ENCODE data around the gene DNM3. TPM values are rescaled to one million over a fixed set of nuclear protein-coding genes. Genes with fewer than 3 reads are reported as not detected.
"Not testable (repeated sequence)": the region's sequence is repeated elsewhere in the genome, so short reads cannot be mapped to it uniquely, and the experiment has no call there.

The DNM3 gene
- total RNA-seq, 3 donors from 2014 or later (not counting 1 experiment from before 2014, with no cell fraction given): 2.5 to 3.3 (median 2.8) TPM

DNA sequence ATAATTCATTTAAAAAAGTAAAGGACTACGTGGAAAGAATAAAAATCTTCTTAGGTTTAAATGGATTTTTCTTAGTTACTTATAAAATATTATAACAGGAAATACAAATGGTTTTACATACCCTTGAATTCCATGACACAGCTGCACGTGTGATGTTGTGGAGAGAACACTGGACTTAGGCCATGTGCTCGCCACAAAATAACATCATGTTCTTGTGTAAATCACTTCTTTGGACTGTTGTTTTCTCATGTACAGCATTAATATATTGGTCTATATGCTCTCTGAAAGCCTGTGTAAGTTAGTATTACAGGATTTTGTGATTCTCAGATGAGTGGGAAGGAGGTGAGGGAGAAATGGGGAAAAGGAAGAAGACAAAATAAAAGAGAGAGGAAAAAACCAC, 228.2 kb downstream of the DNM3 start:
- intact Hi-C loops (cut with micrococcal nuclease): no loop called here
- Histone ChIP-seq H3K4me1 (ENCODE audit: control insufficient read depth, insufficient read depth, low read length) (no peaks in the 10 kb centered on the region), H3K27ac (ENCODE audit: low read length) (no peak overlapping the region), H3K27me3 (ENCODE audit: control insufficient read depth, insufficient read depth, low read length) (no peaks in the 10 kb centered on the region), H3K4me3 (ENCODE audit: low read length) (no peak overlapping the region), H3K36me3 (ENCODE audit: control insufficient read depth, insufficient read depth, low read length) (no peaks in the 10 kb centered on the region), H3K9me3 (ENCODE audit: control insufficient read depth, insufficient read depth, low read length) (no peaks in the 10 kb centered on the region)
- Mint-ChIP-seq H3K9me3 (no peaks in the 10 kb centered on the region), H3K36me3 (no peaks in the 10 kb centered on the region), H3K4me3 (no peak overlapping the region), H3K27ac (no peak overlapping the region), H3K27me3 (ENCODE audit: low read depth in 2 of 2) (no peaks in the 10 kb centered on the region), H3K4me1 (no peaks in the 10 kb centered on the region)
- DNase-seq: no peak
- TF ChIP-seq, protein P1, sequence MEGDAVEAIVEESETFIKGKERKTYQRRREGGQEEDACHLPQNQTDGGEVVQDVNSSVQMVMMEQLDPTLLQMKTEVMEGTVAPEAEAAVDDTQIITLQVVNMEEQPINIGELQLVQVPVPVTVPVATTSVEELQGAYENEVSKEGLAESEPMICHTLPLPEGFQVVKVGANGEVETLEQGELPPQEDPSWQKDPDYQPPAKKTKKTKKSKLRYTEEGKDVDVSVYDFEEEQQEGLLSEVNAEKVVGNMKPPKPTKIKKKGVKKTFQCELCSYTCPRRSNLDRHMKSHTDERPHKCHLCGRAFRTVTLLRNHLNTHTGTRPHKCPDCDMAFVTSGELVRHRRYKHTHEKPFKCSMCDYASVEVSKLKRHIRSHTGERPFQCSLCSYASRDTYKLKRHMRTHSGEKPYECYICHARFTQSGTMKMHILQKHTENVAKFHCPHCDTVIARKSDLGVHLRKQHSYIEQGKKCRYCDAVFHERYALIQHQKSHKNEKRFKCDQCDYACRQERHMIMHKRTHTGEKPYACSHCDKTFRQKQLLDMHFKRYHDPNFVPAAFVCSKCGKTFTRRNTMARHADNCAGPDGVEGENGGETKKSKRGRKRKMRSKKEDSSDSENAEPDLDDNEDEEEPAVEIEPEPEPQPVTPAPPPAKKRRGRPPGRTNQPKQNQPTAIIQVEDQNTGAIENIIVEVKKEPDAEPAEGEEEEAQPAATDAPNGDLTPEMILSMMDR (IDR thresholded peaks at IDR 0.05): no peak
- 60% methylated on average over 2 of the region's 3 CpGs for WGBS (ENCODE audit: insufficient coverage)
- no peak for ATAC-seq

DNA sequence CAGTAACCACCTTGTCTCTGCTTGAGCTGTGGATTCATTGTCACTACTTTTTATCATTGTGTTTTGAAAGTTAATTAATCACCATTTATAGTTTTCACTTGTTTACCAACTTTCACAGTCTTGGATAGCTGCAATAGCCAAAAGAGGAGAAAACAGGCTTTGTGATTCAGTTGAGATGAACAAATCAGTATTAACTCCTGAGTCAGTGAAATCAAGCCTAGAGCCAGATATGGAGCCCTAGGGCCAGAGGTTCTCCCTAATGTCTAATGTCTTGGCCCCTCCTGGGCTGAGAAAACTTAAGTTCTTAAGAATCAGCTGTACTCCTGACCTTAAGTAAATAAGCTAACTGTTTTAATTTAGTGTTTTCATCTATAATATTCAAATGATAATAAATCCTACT, 228.8 kb downstream of the DNM3 start:
- Mint-ChIP-seq H3K4me1 (no peaks in the 10 kb centered on the region), H3K4me3 (no peak overlapping the region), H3K9me3 (no peaks in the 10 kb centered on the region), H3K36me3 (no peaks in the 10 kb centered on the region), H3K27me3 (ENCODE audit: low read depth in 2 of 2) (no peaks in the 10 kb centered on the region), H3K27ac (no peak overlapping the region)
- TF ChIP-seq, protein P1 (IDR thresholded peaks at IDR 0.05): no peak
- DNase-seq: no peak
- Histone ChIP-seq H3K36me3 (ENCODE audit: control insufficient read depth, insufficient read depth, low read length) (no peaks in the 10 kb centered on the region), H3K4me1 (ENCODE audit: control insufficient read depth, insufficient read depth, low read length) (no peaks in the 10 kb centered on the region), H3K9me3 (ENCODE audit: control insufficient read depth, insufficient read depth, low read length) (no peaks in the 10 kb centered on the region), H3K27ac (ENCODE audit: low read length) (no peak overlapping the region), H3K27me3 (ENCODE audit: control insufficient read depth, insufficient read depth, low read length) (no peaks in the 10 kb centered on the region), H3K4me3 (ENCODE audit: low read length) (no peak overlapping the region)
- no peak for ATAC-seq
- intact Hi-C loops (cut with micrococcal nuclease): no loop called here

DNA sequence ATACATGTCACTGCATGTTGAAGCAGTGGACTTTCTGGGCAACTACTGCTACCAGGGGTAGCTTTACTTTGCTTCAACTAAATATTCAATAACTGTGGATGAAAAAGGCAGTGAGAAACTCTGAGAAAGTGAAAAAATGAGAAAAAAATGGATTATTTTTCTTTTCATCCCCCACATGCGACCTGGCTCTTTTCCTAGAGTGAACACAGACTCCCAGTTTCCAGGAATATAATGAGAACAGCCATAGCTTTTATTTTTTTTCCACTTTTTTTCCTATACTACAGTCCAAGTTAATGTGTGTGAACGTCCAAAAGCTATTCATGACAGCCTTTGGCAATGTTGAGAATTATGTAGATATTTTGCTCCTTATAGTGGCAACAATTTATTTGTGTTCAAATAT, 230.4 kb downstream of the DNM3 start:
- Mint-ChIP-seq H3K27me3 (ENCODE audit: low read depth in 2 of 2) (no peaks in the 10 kb centered on the region), H3K4me1 (no peaks in the 10 kb centered on the region), H3K27ac (no peak overlapping the region), H3K9me3 (no peaks in the 10 kb centered on the region), H3K36me3 (no peaks in the 10 kb centered on the region), H3K4me3 (no peak overlapping the region)
- ATAC-seq (no peak), DNase-seq (no peak)
- H3K27ac ChIP-seq (ENCODE audit: low read length): no peak overlapping the region
- TF ChIP-seq, protein P1 (IDR thresholded peaks at IDR 0.05): no peak
- H3K36me3 ChIP-seq (ENCODE audit: control insufficient read depth, insufficient read depth, low read length): no peaks in the 10 kb centered on the region
- H3K4me3 ChIP-seq (ENCODE audit: low read length): no peak overlapping the region
- no peaks in the 10 kb centered on the region for H3K4me1 ChIP-seq (ENCODE audit: control insufficient read depth, insufficient read depth, low read length)
- H3K27me3 ChIP-seq (ENCODE audit: control insufficient read depth, insufficient read depth, low read length): no peaks in the 10 kb centered on the region
- WGBS (ENCODE audit: insufficient coverage): 60% methylated on average over 1 of the region's 2 CpGs
- intact Hi-C loops (cut with micrococcal nuclease): no loop called here
- no peaks in the 10 kb centered on the region for H3K9me3 ChIP-seq (ENCODE audit: control insufficient read depth, insufficient read depth, low read length)

DNA sequence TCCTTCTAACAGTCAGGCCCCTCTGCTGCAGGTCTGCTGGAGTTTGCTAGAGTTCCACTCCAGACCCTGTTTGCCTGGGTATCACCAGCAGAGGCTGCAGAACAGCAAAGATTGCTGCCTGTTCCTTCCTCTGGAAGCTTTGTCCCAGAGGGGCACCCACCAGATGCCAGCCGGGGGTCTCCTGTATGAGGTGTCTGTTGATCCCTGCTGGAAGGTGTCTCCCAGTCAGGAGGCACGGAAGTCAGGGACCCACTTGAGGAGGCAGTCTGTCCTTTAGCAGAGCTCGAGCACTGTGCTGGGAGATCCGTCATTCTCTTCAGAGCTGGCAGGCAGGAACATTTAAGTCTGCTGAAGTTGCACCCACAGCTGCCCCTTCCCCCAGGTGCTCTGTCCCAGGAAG, 238.6 kb downstream of the DNM3 start:
- H3K4me1 Mint-ChIP-seq; H3K27me3 ChIP-seq (ENCODE audit: control insufficient read depth, insufficient read depth, low read length); H3K27me3 Mint-ChIP-seq (ENCODE audit: low read depth in 2 of 2); H3K27ac ChIP-seq (ENCODE audit: low read length); H3K27ac Mint-ChIP-seq; DNase-seq; intact Hi-C loops (cut with micrococcal nuclease); H3K4me3 Mint-ChIP-seq; H3K36me3 ChIP-seq (ENCODE audit: control insufficient read depth, insufficient read depth, low read length); H3K4me1 ChIP-seq (ENCODE audit: control insufficient read depth, insufficient read depth, low read length); H3K9me3 ChIP-seq (ENCODE audit: control insufficient read depth, insufficient read depth, low read length); H3K4me3 ChIP-seq (ENCODE audit: low read length); H3K36me3 Mint-ChIP-seq; H3K9me3 Mint-ChIP-seq; ATAC-seq: not testable (repeated sequence)
- 90% methylated on average over 4 of the region's 4 CpGs for WGBS (ENCODE audit: insufficient coverage)
